H1 (cell line): ENCODE data around the gene ANAPC2. TPM values are rescaled to one million over a fixed set of nuclear protein-coding genes. Genes with fewer than 3 reads are reported as not detected.
A peak's percentile ranks its signal among the peaks of the same experiment; 100 is the strongest.

Experiments
- CTCF ChIA-PET: fragments of 300-600 bp; sonication (Branson Sonifier 250); formaldehyde crosslinking; loops from one replicate; lab custom pipeline; 2021; ENCODE audit not compliant: partially characterized antibody; lab: Charles Lee
- POLR2A ChIA-PET: fragments of 300-600 bp; sonication (Branson Sonifier 250); formaldehyde crosslinking; loops from one replicate; lab custom pipeline; 2021; ENCODE audit warnings: inconsistent platforms; ENCODE audit not compliant: partially characterized antibody; lab: Charles Lee
- DNase-seq, 2 experiments: peaks; one replicate each; pipeline versions ENCODE4 v3.0.0 to v3.0.0-alpha.2; 2010 to 2022; ENCODE audit warnings: low spot score in 2 of 2, low read depth in 1 of 2, mixed read lengths in 1 of 2
- FAIRE-seq: peaks from 2 replicates; lab custom pipeline; 2011; peaks lifted over from hg19 to GRCh38; lab: Jason Lieb, UNC
- H2AFZ ChIP-seq: 2 replicates; pipeline ENCODE4 v1.8.1; 2012; ENCODE audit warnings: low read length, inconsistent platforms
- H2AK5ac ChIP-seq: 2 replicates; pipeline ENCODE4 v1.6.1; 2013; ENCODE audit warnings: low read depth, low read length
- H2BK120ac ChIP-seq: replicated peaks from 2 replicates; pipeline ENCODE3; 2013; ENCODE audit warnings: low read depth, low read length, inconsistent platforms
- H2BK12ac ChIP-seq: 2 replicates; pipeline ENCODE4 v1.6.1; 2013; ENCODE audit warnings: low read depth, low read length
- H2BK15ac ChIP-seq: 2 replicates; pipeline ENCODE4 v1.6.1; 2013; ENCODE audit warnings: low read length
- H2BK20ac ChIP-seq: 2 replicates; pipeline ENCODE4 v1.6.1; 2013; ENCODE audit warnings: low read length
- H2BK5ac ChIP-seq: 2 replicates; pipeline ENCODE4 v1.6.1; 2013; ENCODE audit warnings: low read depth, low read length
- H3K14ac ChIP-seq: 2 replicates; pipeline ENCODE4 v1.6.1; 2013; ENCODE audit warnings: inconsistent platforms; ENCODE audit not compliant: insufficient read length
- H3K18ac ChIP-seq: 2 replicates; pipeline ENCODE4 v1.6.1; 2013; ENCODE audit warnings: low read length; ENCODE audit errors: extremely low read depth
- H3K23ac ChIP-seq: 2 replicates; pipeline ENCODE4 v1.6.1; 2013; ENCODE audit warnings: inconsistent platforms; ENCODE audit not compliant: insufficient read length
- H3K23me2 ChIP-seq: 2 replicates; pipeline ENCODE4 v1.6.1; 2013; ENCODE audit warnings: low read depth, low read length
- H3K27ac ChIP-seq: 2 replicates; pipeline ENCODE4 v1.6.1; 2011; ENCODE audit warnings: low read depth, low read length, inconsistent platforms
- H3K27me3 ChIP-seq, 4 experiments: replicated peaks in 1 of 4; 1 replicate in 1 of 4; 2 replicates in 3 of 4; pipeline versions ENCODE4 v1.6.1 to v1.8.1; 2011 to 2013; ENCODE audit warnings: low read length in 3 of 4, mild to moderate bottlenecking in 3 of 4, inconsistent platforms in 2 of 4, mixed read lengths in 2 of 4, moderate library complexity in 1 of 4; ENCODE audit not compliant: control insufficient read depth in 3 of 4, insufficient read depth in 3 of 4; ENCODE audit errors: extremely low read depth in 1 of 4
- H3K36me3 ChIP-seq, 4 experiments: 2 replicates each; pipeline versions ENCODE4 v1.6.1 to v1.8.1; 2011 to 2013; ENCODE audit warnings: mild to moderate bottlenecking in 4 of 4, low read length in 3 of 4, moderate library complexity in 2 of 4, control low read depth in 1 of 4, inconsistent platforms in 1 of 4; ENCODE audit not compliant: insufficient read depth in 4 of 4, control insufficient read depth in 2 of 4
- H3K4ac ChIP-seq: replicated peaks from 2 replicates; pipeline ENCODE3; 2013; ENCODE audit warnings: low read length, low read depth, mixed read lengths, inconsistent platforms; ENCODE audit not compliant: insufficient read length
- H3K4me1 ChIP-seq, 4 experiments: replicated peaks in 1 of 4; 1 replicate in 1 of 4; 2 replicates in 3 of 4; pipeline versions ENCODE4 v1.6.1 to v1.8.1; 2011 to 2013; ENCODE audit warnings: low read length in 3 of 4, inconsistent platforms in 2 of 4, mixed read lengths in 1 of 4; ENCODE audit not compliant: insufficient read depth in 4 of 4, control insufficient read depth in 3 of 4
- H3K4me2 ChIP-seq, 2 experiments: 2 replicates each; pipeline versions ENCODE4 v1.6.1 to v1.8.1; 2011 to 2013; ENCODE audit warnings: low read depth in 2 of 2, low read length in 2 of 2, control low read depth in 1 of 2, inconsistent platforms in 1 of 2, mild to moderate bottlenecking in 1 of 2; ENCODE audit not compliant: insufficient read depth in 1 of 2
- H3K4me3 ChIP-seq, 4 experiments: fragments of 200-600, 300-600 bp in 1 of 4; sonication (generic), shearing (Covaris generic), sonication (Bioruptor Twin) in 1 of 4; 2 replicates each; pipeline versions ENCODE4 v1.5.1 to v1.8.1; 2011 to 2016; ENCODE audit warnings: low read length in 4 of 4, low read depth in 3 of 4, control low read depth in 2 of 4, inconsistent platforms in 2 of 4, mild to moderate bottlenecking in 2 of 4, mixed read lengths in 1 of 4, moderate library complexity in 1 of 4; ENCODE audit not compliant: insufficient read depth in 2 of 4; ENCODE audit errors: extremely low read depth in 1 of 4
- H3K56ac ChIP-seq: replicated peaks from 2 replicates; pipeline ENCODE3; 2013; ENCODE audit warnings: low read depth, mild to moderate bottlenecking, mixed read lengths, low read length, inconsistent platforms; ENCODE audit not compliant: insufficient read length
- H3K79me1 ChIP-seq: 2 replicates; pipeline ENCODE4 v1.6.1; 2013; ENCODE audit warnings: low read depth, low read length, control low read depth
- H3K79me2 ChIP-seq, 2 experiments: 2 replicates each; pipeline versions ENCODE4 v1.6.1 to v1.8.1; 2012 to 2013; ENCODE audit warnings: low read length in 2 of 2, mild to moderate bottlenecking in 2 of 2, inconsistent platforms in 1 of 2; ENCODE audit not compliant: insufficient read depth in 2 of 2, control insufficient read depth in 1 of 2
- H3K9ac ChIP-seq, 4 experiments: replicated peaks in 1 of 4; 1 replicate in 1 of 4; 2 replicates in 3 of 4; pipeline versions ENCODE4 v1.6.1 to v1.8.1; 2011 to 2013; ENCODE audit warnings: low read depth in 3 of 4, low read length in 3 of 4, control low read depth in 2 of 4, mild to moderate bottlenecking in 2 of 4, moderate library complexity in 2 of 4, inconsistent platforms in 1 of 4; ENCODE audit errors: extremely low read depth in 1 of 4
- H3K9me3 ChIP-seq, 2 experiments: 2 replicates each; pipeline versions ENCODE4 v1.6.1 to v1.8.1; 2012 to 2013; ENCODE audit warnings: mild to moderate bottlenecking in 2 of 2, moderate library complexity in 2 of 2, control low read depth in 1 of 2, inconsistent platforms in 1 of 2, low read depth in 1 of 2, low read length in 1 of 2, mixed read lengths in 1 of 2; ENCODE audit not compliant: insufficient read depth in 2 of 2
- H4K20me1 ChIP-seq, 2 experiments: replicated peaks in 1 of 2; 2 replicates each; pipeline versions ENCODE3 to v1.8.1; 2011 to 2013; ENCODE audit warnings: inconsistent platforms in 2 of 2, low read length in 2 of 2, mild to moderate bottlenecking in 1 of 2; ENCODE audit not compliant: insufficient read depth in 2 of 2, control insufficient read depth in 1 of 2
- H4K5ac ChIP-seq: 2 replicates; pipeline ENCODE4 v1.6.1; 2013; ENCODE audit warnings: low read length, low read depth, mixed read lengths, inconsistent platforms; ENCODE audit not compliant: insufficient read length
- H4K8ac ChIP-seq: 2 replicates; pipeline ENCODE4 v1.8.0; 2013; ENCODE audit warnings: mild to moderate bottlenecking, moderate library complexity, low read length, inconsistent platforms; ENCODE audit not compliant: insufficient read depth; ENCODE audit errors: extremely low read depth
- H4K91ac ChIP-seq: replicated peaks from 2 replicates; pipeline ENCODE3; 2013; ENCODE audit warnings: low read length, mixed read lengths, inconsistent platforms; ENCODE audit not compliant: insufficient read length
- ATF3 ChIP-seq: IDR thresholded peaks from 2 replicates; pipeline ENCODE4 v1.6.1; 2011; ENCODE audit warnings: low read depth, mild to moderate bottlenecking, low read length; ENCODE audit not compliant: insufficient read depth
- CBX5 ChIP-seq: fragments of 300-800, 300-1000 bp; sonication (generic); IDR thresholded peaks from 2 replicates; pipeline ENCODE4 v1.7.1; 2016; ENCODE audit warnings: antibody characterized with exemption, low read length, low read depth
- KDM4A ChIP-seq: IDR thresholded peaks from one replicate; pipeline ENCODE4 v1.7.1; 2012; ENCODE audit warnings: low read depth, mild to moderate bottlenecking, moderate library complexity, low read length, inconsistent platforms; ENCODE audit not compliant: severe bottlenecking
- KDM5A ChIP-seq: fragments of 200-600 bp; IDR thresholded peaks from 2 replicates; pipeline ENCODE4 v1.7.1; 2012; ENCODE audit warnings: mild to moderate bottlenecking, low read length, inconsistent platforms, mixed read lengths
- MAFK ChIP-seq: IDR thresholded peaks from 2 replicates; pipeline ENCODE4 v1.6.1; 2012; ENCODE audit warnings: low read depth, mild to moderate bottlenecking, improper control_type of control experiment, low read length
- RAD21 ChIP-seq, 2 experiments: IDR thresholded peaks in 1 of 2; conservative IDR thresholded peaks in 1 of 2; 2 replicates each; pipeline ENCODE4 v1.6.1; 2011; ENCODE audit warnings: low read depth in 2 of 2, low read length in 2 of 2, improper control_type of control experiment in 1 of 2, inconsistent platforms in 1 of 2, mild to moderate bottlenecking in 1 of 2, moderate library complexity in 1 of 2
- SP4 ChIP-seq: IDR thresholded peaks from 2 replicates; pipeline ENCODE4 v1.6.1; 2012; ENCODE audit warnings: low read length, inconsistent platforms
- SUZ12 ChIP-seq: fragments of 200-600 bp; sonication (generic); IDR thresholded peaks from 2 replicates; pipeline ENCODE4 v1.6.1; 2012; ENCODE audit warnings: mild to moderate bottlenecking, inconsistent platforms, low read length, moderate library complexity, mixed read lengths
- WGBS, 2 experiments: shearing (Covaris generic) in 1 of 2; methylation state at CpG; one replicate each; pipeline versions ENCODE4 v1.1.6 to v1.1.7; 2013 to 2015; ENCODE audit warnings: low lambda C conversion rate in 2 of 2, mixed read lengths in 2 of 2, inconsistent platforms in 1 of 2, low coverage in 1 of 2, missing lambda C conversion rate in 1 of 2; ENCODE audit not compliant: insufficient replicate concordance in 2 of 2, insufficient coverage in 1 of 2, insufficient read length in 1 of 2; ENCODE audit errors: extremely low coverage in 1 of 2, missing lambda C conversion rate in 1 of 2; 5-methylcytosine and 5-hydroxymethylcytosine counted together
- polyA plus RNA-seq, 7 experiments: library from polyadenylated mRNA; depleted of rRNA in 3 of 7; stranded (reverse) in 5 of 7; unstranded in 2 of 7; fragments of >200 nt in 5 of 7; fragments of 200-250 nt in 2 of 7; gene quantifications; 1 replicate in 5 of 7; 2 replicates in 1 of 7; 4 replicates in 1 of 7; pipeline versions ENCODE4 v1.2.1 to v1.2.3, GENCODE V29; 2011 to 2013; ENCODE audit warnings: missing spikeins in 2 of 7, mixed read lengths in 2 of 7
- total RNA-seq: library from RNA; stranded (reverse); fragmentation: NEBNext Ultra II Directional; extraction: Animal tissue kit (Norgen Biotek cat#: 25700); gene quantifications from 2 replicates; pipeline ENCODE4 v1.2.1, GENCODE V29; 2021
- TF ChIP-seq, protein P1 (sequence below): IDR thresholded peaks from 2 replicates; pipeline ENCODE4 v1.6.1; 2012; ENCODE audit warnings: inconsistent platforms
- TF ChIP-seq, protein P2 (sequence below): IDR thresholded peaks from 2 replicates; pipeline ENCODE4 v1.6.1; 2011; ENCODE audit warnings: low read length, improper control_type of control experiment

Gene ANAPC2
- total and polyA plus RNA-seq, 2 of the 8 experiments (the other 6 are each of a cell fraction or from before 2014, with no cell fraction given): 30.2 to 37.7 TPM

DNA sequence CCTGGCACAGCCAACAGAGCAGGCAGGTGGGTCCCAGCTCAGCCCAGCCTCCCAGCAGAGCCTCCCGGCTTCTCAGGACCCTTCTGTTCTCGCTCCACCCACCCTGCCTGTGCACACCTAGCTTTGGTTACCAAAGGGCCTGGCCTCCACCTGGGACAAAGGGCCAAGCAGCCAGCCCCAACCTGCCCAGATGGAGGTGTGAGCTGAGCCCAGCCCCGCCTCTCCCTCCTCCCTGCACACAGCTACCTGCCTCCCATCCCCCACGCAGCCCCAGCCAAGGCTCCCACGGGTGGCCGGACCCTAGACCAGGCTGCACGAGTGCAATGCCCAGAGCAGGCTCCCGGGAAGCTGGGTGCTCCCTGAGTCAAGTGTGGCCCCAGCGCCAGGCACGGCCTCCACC is 6.5 kb upstream of the ANAPC2 start:
- H2BK12ac ChIP-seq: no peak overlapping the region
- no peak overlapping the region for H3K4me2 ChIP-seq
- no peak overlapping the region for H3K4me3 ChIP-seq
- ChIA-PET POLR2A (interaction anchor here (0.8 to 11.0 kb wide), 10 partner anchors 12 to 67 kb away, joined by 3 to 107 read pairs (median 6); partner anchors contain the start of genes LRRC26, NDOR1 and TMEM203), CTCF (interaction anchor here (0.6 to 14.0 kb wide), 14 partner anchors 8 to 77 kb away, joined by 3 to 204 read pairs (median 4); partner anchors contain the start of genes CYSRT1, LRRC26, NDOR1 and RNF208)
- H3K36me3 ChIP-seq: peaks cover 0 to 2% (median under 1%) of the 10 kb centered on the region in 4 experiments; a peak in 2 of 8 replicates
- no peaks in the 10 kb centered on the region for H3K9me3 ChIP-seq
- H3K4me1 ChIP-seq: peaks cover 0 to 24% (median 14%) of the 10 kb centered on the region in 4 experiments; a peak in 6 of 7 replicates
- no peak for DNase-seq
- H4K20me1 ChIP-seq: peaks cover 13 to 32% of the 10 kb centered on the region in 2 experiments
- FAIRE-seq: no peak
- H3K79me1 ChIP-seq: peaks cover 22% of the 10 kb centered on the region
- H3K9ac ChIP-seq: peak overlapping the region in 1 of 4 experiments; percentile 22; a peak in 1 of 7 replicates
- 82% methylated on average over 10 of the region's 10 CpGs; no CpG with 5 or more reads in 1 of the 2 experiments for WGBS, 2 experiments
- peaks cover 3% of the 10 kb centered on the region; the same call in 1 of the 2 replicates for H3K23me2 ChIP-seq
- no peak overlapping the region for H2BK120ac ChIP-seq
- H4K5ac ChIP-seq: no peak overlapping the region
- no peak overlapping the region for H2BK20ac ChIP-seq
- no peak overlapping the region for H4K8ac ChIP-seq
- H2AFZ ChIP-seq: no peak overlapping the region
- H3K23ac ChIP-seq: no peak overlapping the region
- no peaks in the 10 kb centered on the region for H3K27me3 ChIP-seq
- no peak overlapping the region; the same call in 1 of the 2 replicates for H3K18ac ChIP-seq
- H3K14ac ChIP-seq: no peak overlapping the region
- H2BK5ac ChIP-seq: peak overlapping the region; percentile 60; the same call in 1 of the 2 replicates
- H2AK5ac ChIP-seq: no peak overlapping the region
- H2BK15ac ChIP-seq: no peak overlapping the region
- no peak overlapping the region for H3K4ac ChIP-seq
- peaks cover 0 to 24% of the 10 kb centered on the region in 2 experiments; a peak in 1 of 4 replicates for H3K79me2 ChIP-seq
- peak overlapping the region; percentile 19; the same call in 1 of the 2 replicates for H3K27ac ChIP-seq
- no peak overlapping the region for H4K91ac ChIP-seq
- no peak overlapping the region for H3K56ac ChIP-seq
- no peak for TF ChIP-seq KDM4A
- no peak for TF ChIP-seq ATF3
- TF ChIP-seq, protein P1, sequence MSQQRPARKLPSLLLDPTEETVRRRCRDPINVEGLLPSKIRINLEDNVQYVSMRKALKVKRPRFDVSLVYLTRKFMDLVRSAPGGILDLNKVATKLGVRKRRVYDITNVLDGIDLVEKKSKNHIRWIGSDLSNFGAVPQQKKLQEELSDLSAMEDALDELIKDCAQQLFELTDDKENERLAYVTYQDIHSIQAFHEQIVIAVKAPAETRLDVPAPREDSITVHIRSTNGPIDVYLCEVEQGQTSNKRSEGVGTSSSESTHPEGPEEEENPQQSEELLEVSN: no peak
- no peak for TF ChIP-seq SUZ12
- TF ChIP-seq KDM5A: no peak
- no peak for TF ChIP-seq MAFK
- TF ChIP-seq, protein P2, sequence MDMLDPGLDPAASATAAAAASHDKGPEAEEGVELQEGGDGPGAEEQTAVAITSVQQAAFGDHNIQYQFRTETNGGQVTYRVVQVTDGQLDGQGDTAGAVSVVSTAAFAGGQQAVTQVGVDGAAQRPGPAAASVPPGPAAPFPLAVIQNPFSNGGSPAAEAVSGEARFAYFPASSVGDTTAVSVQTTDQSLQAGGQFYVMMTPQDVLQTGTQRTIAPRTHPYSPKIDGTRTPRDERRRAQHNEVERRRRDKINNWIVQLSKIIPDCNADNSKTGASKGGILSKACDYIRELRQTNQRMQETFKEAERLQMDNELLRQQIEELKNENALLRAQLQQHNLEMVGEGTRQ: no peak
- no peak for TF ChIP-seq RAD21 (IDR thresholded peaks at IDR 0.05 in 1 of 2, conservative IDR thresholded peaks at IDR 0.05 in 1 of 2; ENCODE audit: low read depth in 2 of 2, low read length in 2 of 2)
- no peak for TF ChIP-seq CBX5
- no peak for TF ChIP-seq SP4
